HG03095 (cell line): ENCODE results near the gene USH1C.

Experiments used
- ATAC-seq: cut with Tn5 transposase; IDR thresholded peaks from one replicate; pipeline ENCODE4 v1.9.1; 2021; ENCODE audit warnings: moderate library complexity; ENCODE audit not compliant: unreplicated experiment

Gene USH1C

GRCh38 chr11:17550450-17551346, 6.5 kb upstream of the USH1C start:
- no peak for ATAC-seq

DNA sequence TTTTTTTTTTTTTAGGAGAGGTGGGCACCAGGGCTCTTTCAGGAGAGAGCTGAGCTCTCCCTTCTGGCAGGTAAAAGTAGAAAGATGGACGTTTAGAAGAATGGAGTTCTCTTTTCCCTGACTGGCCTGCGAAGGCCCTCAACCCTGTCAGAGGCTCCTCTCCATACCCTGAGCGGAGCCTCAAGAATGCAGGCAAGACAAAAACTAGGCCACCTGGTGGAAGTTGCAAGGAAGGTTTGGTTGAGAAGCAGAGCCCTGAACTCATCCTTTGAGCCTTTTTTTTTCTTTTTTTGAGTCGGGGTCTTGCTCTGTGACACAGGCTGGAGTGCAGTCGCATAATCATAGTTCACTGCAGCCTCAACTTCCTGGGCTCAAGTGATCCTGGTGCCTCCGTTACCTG, 4.2 kb upstream of the USH1C start:
- no peak for ATAC-seq

- ATAC-seq: no peak
Observed at GRCh38 chr11:17547932-17548331, 3.7 kb upstream of the USH1C start.

- ATAC-seq: no peak
Observed at GRCh38 chr11:17547051-17547577, 2.9 kb upstream of the USH1C start, which contains the start of gene OTOG. Gene OTOG (plus strand): TSS chr11:17547259. CDS start chr11:17547373, 114 bp downstream.

- ATAC-seq: no peak
Observed at GRCh38 chr11:17546240-17546639, 2.0 kb upstream of the USH1C start.

GRCh38 chr11:17543574-17544180, 539 bp downstream of the USH1C start:
- no peak for ATAC-seq

DNA sequence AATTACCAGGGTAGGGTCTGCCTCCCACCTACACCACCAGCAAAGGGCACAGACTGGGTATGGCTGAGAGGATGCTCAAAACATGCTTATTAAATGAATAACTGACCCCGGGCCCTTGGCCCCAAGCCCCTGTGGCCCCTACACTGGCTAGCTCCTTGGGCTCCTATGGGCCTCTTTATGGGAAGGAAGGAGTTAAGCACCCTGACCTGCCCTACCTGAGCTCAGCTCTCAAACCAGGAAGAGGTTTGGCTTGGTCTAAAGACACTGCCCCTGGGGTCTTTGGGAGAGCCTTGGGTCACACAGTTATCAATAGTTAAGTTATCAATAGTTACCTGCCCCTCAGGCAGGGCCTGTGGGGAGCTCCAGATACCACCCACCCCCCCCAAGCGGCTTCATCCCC, 1.2 kb downstream of the USH1C start:
- no peak for ATAC-seq

GRCh38 chr11:17542249-17542648, 2.0 kb downstream of the USH1C start:
- no peak for ATAC-seq

DNA sequence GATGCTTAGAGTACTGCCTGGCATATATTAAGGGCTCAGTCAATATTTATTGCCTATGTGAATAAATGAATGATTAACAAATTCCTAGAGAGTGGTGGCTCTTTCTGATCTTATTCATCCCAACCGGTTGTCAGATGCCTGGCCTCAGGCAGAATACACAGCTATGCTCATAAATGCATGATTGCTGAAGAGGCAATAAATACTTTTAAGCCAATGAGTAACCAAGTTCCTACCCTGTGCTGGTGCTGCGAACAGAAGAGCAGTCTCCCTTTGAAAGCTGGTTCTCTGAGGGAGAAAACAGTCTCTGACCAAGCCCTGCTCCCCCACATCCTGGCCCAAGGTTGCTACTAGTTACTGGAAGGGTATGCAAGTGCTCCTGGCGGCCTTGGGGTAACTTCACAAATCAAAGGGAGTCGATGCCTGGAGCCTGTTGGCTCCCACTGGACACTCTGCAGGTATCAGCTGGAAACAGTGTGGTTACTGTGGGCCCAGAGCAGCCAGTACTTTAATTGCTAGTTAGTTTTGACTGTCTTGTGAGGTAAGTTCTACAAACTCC, 2.8 kb downstream of the USH1C start:
- ATAC-seq: no peak

DNA sequence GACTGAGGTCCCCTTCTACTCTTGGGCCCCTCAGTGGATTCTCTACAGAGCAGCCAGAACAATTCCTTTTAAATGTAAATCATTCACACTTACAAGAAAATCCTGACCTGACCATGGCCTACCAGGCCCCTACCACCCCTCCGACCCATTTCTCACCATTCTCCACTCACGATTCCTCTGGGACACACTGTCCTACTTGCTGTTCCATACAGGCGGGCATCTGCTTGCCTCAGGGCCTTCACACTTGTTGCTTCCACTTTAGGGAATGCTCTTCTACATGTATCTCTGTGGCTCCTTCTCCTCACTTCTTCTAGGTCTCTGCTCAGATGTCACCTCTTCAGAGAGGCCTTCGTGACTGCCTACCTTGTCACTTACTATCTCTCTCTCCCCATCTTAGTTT, 3.4 kb downstream of the USH1C start:
- no peak for ATAC-seq

DNA sequence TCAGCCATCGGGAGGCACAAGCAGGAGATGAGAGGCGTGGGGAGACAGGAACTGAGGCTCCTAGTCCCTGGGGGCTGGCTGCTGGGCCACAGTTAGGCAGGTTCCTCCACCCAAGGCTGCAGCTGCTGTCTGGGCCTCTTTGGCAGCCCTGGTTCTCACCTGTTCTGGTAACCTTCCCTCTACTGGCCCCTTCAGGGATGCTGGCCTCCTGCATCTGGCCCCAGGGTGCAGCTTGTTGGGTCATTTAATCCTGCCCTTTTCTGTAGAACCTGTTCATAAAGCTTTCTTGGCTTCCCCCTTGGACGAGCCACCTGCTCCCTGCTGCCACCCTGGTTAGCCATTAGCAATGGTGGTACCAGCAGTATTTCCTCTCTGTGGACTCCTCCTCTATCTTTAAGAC, 5.5 kb downstream of the USH1C start:
- ATAC-seq: no peak

- no peak for ATAC-seq
Observed at GRCh38 chr11:17538054-17538453, 6.2 kb downstream of the USH1C start.

DNA sequence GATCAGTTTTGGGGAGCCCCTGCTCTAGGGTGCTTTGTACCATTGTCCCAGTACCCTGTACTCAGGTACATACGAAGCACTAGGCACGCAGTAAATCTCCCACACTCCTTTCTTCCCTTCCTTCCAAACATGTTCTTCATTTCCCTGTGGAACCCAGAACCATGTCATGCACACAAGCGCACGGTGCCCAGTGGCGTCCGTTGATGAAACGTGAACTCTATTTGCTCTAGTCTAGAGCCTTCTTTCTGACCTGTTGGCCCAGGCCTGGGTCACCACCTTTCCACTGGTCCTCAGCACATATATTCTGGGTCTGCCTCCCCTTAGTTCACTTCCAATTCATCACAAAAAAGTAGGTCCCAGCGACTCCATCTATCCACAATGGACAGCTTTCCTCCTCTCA, 7.0 kb downstream of the USH1C start:
- ATAC-seq: no peak

DNA sequence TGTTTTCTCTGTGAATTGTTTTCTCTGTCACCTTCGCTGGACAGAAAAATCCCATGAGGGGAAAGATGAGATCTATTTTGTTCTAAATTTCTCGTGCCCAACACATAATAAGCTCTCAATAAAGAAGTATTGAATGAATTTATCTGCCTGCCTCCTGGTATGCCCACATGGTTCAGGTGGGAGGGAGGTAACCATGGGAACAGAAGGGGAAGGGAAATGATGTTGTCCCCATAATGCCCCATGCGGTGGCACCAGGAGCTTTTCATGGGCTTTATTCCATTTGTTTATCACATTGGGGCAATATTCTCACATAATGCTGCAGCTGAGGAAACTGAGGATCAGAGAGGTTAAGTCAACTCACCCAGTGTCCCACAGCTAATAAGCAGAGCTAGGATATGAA, 8.7 kb downstream of the USH1C start:
- ATAC-seq: no peak

GRCh38 chr11:17533778-17534415, 10.3 kb downstream of the USH1C start:
- ATAC-seq: no peak

- ATAC-seq: no peak
Observed at GRCh38 chr11:17533341-17533740, 10.9 kb downstream of the USH1C start.

GRCh38 chr11:17532784-17533183, 11.4 kb downstream of the USH1C start:
- no peak for ATAC-seq

GRCh38 chr11:17531636-17532113, 12.5 kb downstream of the USH1C start:
- no peak for ATAC-seq

GRCh38 chr11:17531071-17531600, 13.1 kb downstream of the USH1C start:
- ATAC-seq: no peak

- no peak for ATAC-seq
Observed at GRCh38 chr11:17529844-17530185, 14.4 kb downstream of the USH1C start.
